ENCODE measurements around the gene BARX1. TPM values are rescaled to one million over a fixed set of nuclear protein-coding genes. Genes with fewer than 3 reads are reported as not detected.

BARX1 gene
- total RNA-seq, 2 donors from 2014 or later: 0.29 TPM; not detected in 1

- Mint-ChIP-seq H3K36me3 (no peaks in the 10 kb centered on the region), H3K4me3 (peak overlapping the region; percentile 51), H3K27me3 (peaks cover 35 to 55% of the 10 kb centered on the region in 2 donors), H3K9me3 (no peaks in the 10 kb centered on the region), H3K4me1 (ENCODE audit: low read depth in 2 of 2) (peaks cover 24% of the 10 kb centered on the region in 2 donors), H3K27ac (no peak overlapping the region)
- no peak for ATAC-seq
- peak; percentile 56 for DNase-seq (ENCODE audit: low spot score)
Observed at GRCh38 chr9:93960971-93961841, 6.1 kb upstream of the BARX1 start.

GRCh38 chr9:93960221-93960970 is 5.2 kb upstream of the BARX1 start:
- Mint-ChIP-seq H3K36me3 (no peaks in the 10 kb centered on the region), H3K9me3 (no peaks in the 10 kb centered on the region), H3K4me1 (ENCODE audit: low read depth in 2 of 2) (peaks cover 24 to 27% of the 10 kb centered on the region in 2 donors), H3K27me3 (peaks cover 42 to 63% of the 10 kb centered on the region in 2 donors), H3K27ac (no peak overlapping the region), H3K4me3 (peak overlapping the region; percentile 51)
- ATAC-seq (peak in 1 of 2 donors; percentile 50), DNase-seq (ENCODE audit: low spot score) (peak; percentile 60)

GRCh38 chr9:93959739-93960154 is 4.6 kb upstream of the BARX1 start:
- H3K27ac Mint-ChIP-seq: no peak overlapping the region
- H3K27me3 Mint-ChIP-seq: peaks cover 43 to 64% of the 10 kb centered on the region in 2 donors
- no peaks in the 10 kb centered on the region for H3K9me3 Mint-ChIP-seq
- H3K36me3 Mint-ChIP-seq: no peaks in the 10 kb centered on the region
- no peak overlapping the region for H3K4me3 Mint-ChIP-seq
- peak; percentile 29 for DNase-seq (ENCODE audit: low spot score)
- H3K4me1 Mint-ChIP-seq (ENCODE audit: low read depth in 2 of 2): peaks cover 24 to 28% of the 10 kb centered on the region in 2 donors
- no peak for ATAC-seq

GRCh38 chr9:93958819-93959682 is 3.9 kb upstream of the BARX1 start:
- Mint-ChIP-seq H3K4me1 (ENCODE audit: low read depth in 2 of 2) (peaks cover 24 to 28% of the 10 kb centered on the region in 2 donors), H3K36me3 (no peaks in the 10 kb centered on the region), H3K27me3 (peaks cover 40 to 60% of the 10 kb centered on the region in 2 donors), H3K4me3 (peak overlapping the region; percentile 17), H3K9me3 (no peaks in the 10 kb centered on the region), H3K27ac (no peak overlapping the region)
- ATAC-seq: no peak
- peak; percentile 56 for DNase-seq (ENCODE audit: low spot score)

- peaks cover 24 to 35% of the 10 kb centered on the region in 2 donors for H3K4me1 Mint-ChIP-seq (ENCODE audit: low read depth in 2 of 2)
- DNase-seq (ENCODE audit: low spot score): peak; percentile 47
- H3K9me3 Mint-ChIP-seq: no peaks in the 10 kb centered on the region
Observed at GRCh38 chr9:93958121-93958818, 3.1 kb upstream of the BARX1 start.

GRCh38 chr9:93955981-93956784 is 1.0 kb upstream of the BARX1 start:
- H3K9me3 Mint-ChIP-seq: no peaks in the 10 kb centered on the region
- no peak overlapping the region for H3K27ac Mint-ChIP-seq
- H3K36me3 Mint-ChIP-seq: peaks cover 5% of the 10 kb centered on the region
- H3K27me3 Mint-ChIP-seq: peaks cover 52 to 64% of the 10 kb centered on the region in 2 donors
- no peak for DNase-seq (ENCODE audit: low spot score)
- no peak for ATAC-seq
- H3K4me1 Mint-ChIP-seq (ENCODE audit: low read depth in 2 of 2): peaks cover 13 to 26% of the 10 kb centered on the region in 2 donors
- no peak overlapping the region for H3K4me3 Mint-ChIP-seq

More at GRCh38 chr9:93958121-93958818, 3.1 kb upstream of the BARX1 start:
- Mint-ChIP-seq H3K27ac (no peak overlapping the region), H3K36me3 (peaks cover 5% of the 10 kb centered on the region), H3K27me3 (peaks cover 48 to 67% of the 10 kb centered on the region in 2 donors), H3K4me3 (no peak overlapping the region)
- no peak for ATAC-seq

- DNase-seq (ENCODE audit: low spot score) (no peak), ATAC-seq (no peak)
- H3K27ac Mint-ChIP-seq: no peak overlapping the region
- H3K4me3 Mint-ChIP-seq: no peak overlapping the region
- peaks cover 54 to 68% of the 10 kb centered on the region in 2 donors for H3K27me3 Mint-ChIP-seq
- H3K36me3 Mint-ChIP-seq: peaks cover 9% of the 10 kb centered on the region
- no peaks in the 10 kb centered on the region for H3K9me3 Mint-ChIP-seq
- H3K4me1 Mint-ChIP-seq (ENCODE audit: low read depth in 2 of 2): peaks cover 9 to 30% of the 10 kb centered on the region in 2 donors
Observed at GRCh38 chr9:93954434-93955061, 607 bp downstream of the BARX1 start.

GRCh38 chr9:93953496-93954433 is 1.4 kb downstream of the BARX1 start:
- no peak overlapping the region for H3K4me3 Mint-ChIP-seq
- ATAC-seq (no peak), DNase-seq (ENCODE audit: low spot score) (no peak)
- no peaks in the 10 kb centered on the region for H3K9me3 Mint-ChIP-seq
- H3K27me3 Mint-ChIP-seq: peaks cover 53 to 62% of the 10 kb centered on the region in 2 donors
- H3K4me1 Mint-ChIP-seq (ENCODE audit: low read depth in 2 of 2): peaks cover 6 to 25% of the 10 kb centered on the region in 2 donors
- H3K27ac Mint-ChIP-seq: no peak overlapping the region
- peaks cover 9% of the 10 kb centered on the region for H3K36me3 Mint-ChIP-seq

- Mint-ChIP-seq H3K9me3 (no peaks in the 10 kb centered on the region), H3K36me3 (peaks cover 9% of the 10 kb centered on the region), H3K27ac (no peak overlapping the region)
Observed at GRCh38 chr9:93952784-93953495, 2.2 kb downstream of the BARX1 start.

GRCh38 chr9:93952119-93952783 is 2.9 kb downstream of the BARX1 start:
- no peak for ATAC-seq
- Mint-ChIP-seq H3K4me3 (peak overlapping the region; percentile 36), H3K36me3 (peaks cover 9% of the 10 kb centered on the region), H3K27me3 (peaks cover 51 to 57% of the 10 kb centered on the region in 2 donors), H3K27ac (no peak overlapping the region), H3K9me3 (no peaks in the 10 kb centered on the region), H3K4me1 (ENCODE audit: low read depth in 2 of 2) (peaks cover 6 to 24% of the 10 kb centered on the region in 2 donors)
- DNase-seq (ENCODE audit: low spot score): no peak

More at GRCh38 chr9:93952784-93953495, 2.2 kb downstream of the BARX1 start:
- ATAC-seq (no peak), DNase-seq (ENCODE audit: low spot score) (no peak)
- no peak overlapping the region for H3K4me3 Mint-ChIP-seq
- H3K27me3 Mint-ChIP-seq: peaks cover 54 to 60% of the 10 kb centered on the region in 2 donors
- H3K4me1 Mint-ChIP-seq (ENCODE audit: low read depth in 2 of 2): peaks cover 6 to 24% of the 10 kb centered on the region in 2 donors

Measured in natural killer cell treated with Interleukin-12 subunit alpha and Interleukin-12 subunit beta and Interleukin-15 and Interleukin-18, amount 100 ng/mL, for 72 hours (primary cell).